HEK293T (cell line): ENCODE measurements around the gene POLR3E.

Experiments used
- CTCF ChIA-PET: fragments of 350-600 bp; formaldehyde crosslinking; extraction: SDS; loops from one replicate; lab custom pipeline; 2021; ENCODE audit warnings: antibody characterized with exemption, inconsistent platforms; lab: Yijun Ruan, JAX
- POLR2A ChIA-PET: fragments of 350-600 bp; formaldehyde crosslinking; extraction: SDS; loops from one replicate; lab custom pipeline; 2020; ENCODE audit warnings: antibody characterized with exemption, inconsistent platforms; lab: Yijun Ruan, JAX
- DNase-seq: peaks from one replicate; pipeline ENCODE4 v3.0.0; 2012; ENCODE audit warnings: mixed read lengths; ENCODE audit errors: extremely low spot score
- ARNT ChIP-seq: fragments of 450-650 bp; IDR thresholded peaks from 2 replicates; pipeline ENCODE4 v1.6.1; 2017; ENCODE audit warnings: mild to moderate bottlenecking
- BHLHE40 ChIP-seq: fragments of 450-650 bp; IDR thresholded peaks from 2 replicates; pipeline ENCODE4 v1.6.1; 2016; ENCODE audit warnings: mild to moderate bottlenecking, moderate library complexity, borderline replicate concordance
- CTBP1 ChIP-seq: fragments of 450-650 bp; IDR thresholded peaks from 2 replicates; pipeline ENCODE4 v1.6.1; 2016; ENCODE audit warnings: borderline replicate concordance
- ELF4 ChIP-seq: fragments of 450-650 bp; IDR thresholded peaks from 2 replicates; pipeline ENCODE4 v1.6.1; 2017; ENCODE audit warnings: antibody characterized with exemption
- FOXA1 ChIP-seq: fragments of 450-650 bp; IDR thresholded peaks from 2 replicates; pipeline ENCODE4 v1.6.1; 2016; ENCODE audit warnings: mild to moderate bottlenecking
- FOXK2 ChIP-seq: fragments of 450-650 bp; IDR thresholded peaks from 2 replicates; pipeline ENCODE4 v1.6.1; 2016; ENCODE audit warnings: mild to moderate bottlenecking
- FOXM1 ChIP-seq: fragments of 450-650 bp; IDR thresholded peaks from 2 replicates; pipeline ENCODE4 v1.6.1; 2017; ENCODE audit warnings: mild to moderate bottlenecking, borderline replicate concordance
- HDGF ChIP-seq: fragments of 450-650 bp; IDR thresholded peaks from 2 replicates; pipeline ENCODE4 v1.6.1; 2017; ENCODE audit warnings: antibody characterized with exemption, borderline replicate concordance
- L3MBTL2 ChIP-seq: fragments of 450-650 bp; conservative IDR thresholded peaks from 2 replicates; pipeline ENCODE4 v1.6.1; 2016; ENCODE audit warnings: mild to moderate bottlenecking
- LEF1 ChIP-seq: fragments of 450-650 bp; IDR thresholded peaks from 2 replicates; pipeline ENCODE4 v1.6.1; 2017; ENCODE audit warnings: mild to moderate bottlenecking, borderline replicate concordance
- NFRKB ChIP-seq: fragments of 450-650 bp; IDR thresholded peaks from 2 replicates; pipeline ENCODE4 v1.6.1; 2016; ENCODE audit warnings: mild to moderate bottlenecking, moderate library complexity
- PKNOX1 ChIP-seq: fragments of 450-650 bp; IDR thresholded peaks from 2 replicates; pipeline ENCODE4 v1.6.1; 2016
- SP1 ChIP-seq: fragments of 450-650 bp; IDR thresholded peaks from 2 replicates; pipeline ENCODE4 v1.6.1; 2017
- SUZ12 ChIP-seq: fragments of 450-650 bp; IDR thresholded peaks from 2 replicates; pipeline ENCODE4 v1.6.1; 2016; ENCODE audit warnings: mild to moderate bottlenecking
- TARDBP ChIP-seq: fragments of 450-650 bp; IDR thresholded peaks from 2 replicates; pipeline ENCODE4 v1.6.1; 2016
- ZNF384 ChIP-seq: fragments of 450-650 bp; IDR thresholded peaks from 2 replicates; pipeline ENCODE4 v1.6.1; 2016

The POLR3E gene

DNA sequence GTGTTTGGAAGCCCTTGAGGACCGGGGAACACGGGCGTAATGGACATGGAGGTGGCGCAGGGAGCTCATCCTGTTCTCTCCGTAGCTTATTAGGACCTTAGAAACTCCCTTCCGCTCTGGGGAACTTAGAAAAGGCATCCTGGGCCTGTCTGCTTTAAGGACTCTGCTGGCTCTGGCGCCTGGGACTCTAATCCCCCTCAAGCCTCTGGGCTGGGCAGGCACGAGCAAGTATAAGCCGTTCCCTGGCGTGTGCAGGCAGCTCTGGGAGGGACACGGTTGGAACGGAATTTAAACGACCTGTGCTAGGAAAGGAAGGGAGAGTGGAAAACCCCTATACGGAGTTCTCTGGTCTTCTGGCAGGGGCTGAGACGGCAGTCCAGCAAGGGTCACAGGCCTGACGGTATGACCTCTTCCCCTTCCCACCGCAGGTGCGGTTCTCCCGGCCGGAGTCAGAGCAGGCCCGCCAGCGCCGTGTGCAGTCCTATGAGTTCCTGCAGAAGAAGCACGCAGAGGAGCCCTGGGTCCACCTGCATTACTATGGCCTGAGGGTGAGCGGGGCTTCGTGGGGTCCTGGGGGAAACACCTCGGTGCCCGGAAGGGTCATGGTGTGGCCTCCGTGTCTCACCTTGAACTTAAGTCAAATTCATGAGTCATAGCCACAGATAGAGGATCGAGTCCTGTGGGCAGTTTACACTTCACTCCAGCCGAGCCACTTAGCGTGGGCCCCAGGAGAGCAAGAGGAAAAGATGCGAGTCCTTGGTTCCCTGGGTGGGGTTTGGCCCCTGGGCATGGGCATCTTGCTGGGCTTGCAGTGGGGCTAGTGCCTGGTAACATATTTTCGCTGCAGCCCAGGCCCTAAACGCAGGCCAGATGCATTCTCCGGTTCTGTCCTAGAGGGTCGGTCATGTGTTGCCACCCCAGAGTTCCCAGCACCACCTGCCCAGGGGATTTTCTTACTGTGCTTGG, 17.7 kb downstream of the POLR3E start:
- TF ChIP-seq PKNOX1 (no peak), TARDBP (no peak), HDGF (no peak)
- ChIA-PET CTCF (no interaction called here), POLR2A (interaction anchor here (0.9 kb wide), 1 partner anchor 109 kb away, joined by 3 read pairs; the partner anchor contains the start of gene EEF2K)
- DNase-seq = no peak

DNA sequence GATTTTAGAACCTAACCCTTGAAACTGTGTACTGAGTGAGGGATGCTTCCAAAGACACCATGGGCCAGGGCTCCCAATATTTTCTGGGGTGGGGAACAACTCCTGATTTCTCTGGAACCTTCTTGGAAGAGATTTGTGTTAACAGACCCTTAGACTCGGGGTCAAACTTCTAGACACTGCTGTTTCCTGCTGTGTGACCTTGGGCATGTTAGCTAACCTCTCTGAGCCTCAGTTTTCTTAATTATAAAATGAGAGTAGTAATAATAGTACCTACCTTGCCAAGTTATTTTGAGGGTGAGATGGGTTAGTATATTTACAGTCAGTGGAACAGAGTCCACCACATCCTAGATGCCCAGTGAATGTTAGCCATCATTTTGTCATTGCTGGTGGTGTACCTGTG, 18.8 kb downstream of the POLR3E start:
- ChIA-PET CTCF (no interaction called here), POLR2A (no interaction called here)
- TF ChIP-seq PKNOX1 (no peak), SP1 (no peak), NFRKB (no peak), SUZ12 (no peak), ZNF384 (no peak), FOXK2 (no peak), BHLHE40 (no peak), CTBP1 (no peak), TARDBP (no peak), L3MBTL2 (no peak), ARNT (no peak), FOXA1 (no peak), HDGF (no peak), ELF4 (no peak), LEF1 (no peak)
- no peak for DNase-seq

DNA sequence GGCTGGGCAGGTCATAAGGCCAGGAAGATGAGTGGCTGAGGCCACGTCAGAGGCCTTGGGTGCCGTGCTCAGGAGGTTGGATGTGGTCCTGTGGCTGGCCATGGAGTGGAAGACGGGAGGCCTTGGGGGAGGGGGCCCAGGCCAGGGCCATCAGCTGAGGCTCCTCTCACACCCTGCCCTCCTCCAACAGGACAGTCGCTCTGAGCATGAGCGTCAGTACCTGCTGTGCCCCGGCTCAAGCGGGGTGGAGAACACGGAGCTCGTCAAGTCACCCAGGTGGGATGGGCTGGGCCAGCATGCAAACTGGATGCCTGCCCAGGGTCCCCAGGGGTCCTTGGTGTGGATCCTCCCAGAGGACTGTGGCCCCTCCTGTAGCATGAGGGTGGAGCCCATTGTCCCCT, 19.2 kb downstream of the POLR3E start:
- no peak for DNase-seq
- ChIA-PET POLR2A (no interaction called here), CTCF (no interaction called here)
- TF ChIP-seq TARDBP (no peak), SUZ12 (no peak), SP1 (no peak), FOXK2 (no peak), PKNOX1 (no peak), BHLHE40 (no peak), FOXM1 (no peak), CTBP1 (no peak), L3MBTL2 (no peak), ELF4 (no peak), ZNF384 (no peak), HDGF (no peak), NFRKB (no peak), LEF1 (no peak), ARNT (no peak), FOXA1 (no peak)

DNA sequence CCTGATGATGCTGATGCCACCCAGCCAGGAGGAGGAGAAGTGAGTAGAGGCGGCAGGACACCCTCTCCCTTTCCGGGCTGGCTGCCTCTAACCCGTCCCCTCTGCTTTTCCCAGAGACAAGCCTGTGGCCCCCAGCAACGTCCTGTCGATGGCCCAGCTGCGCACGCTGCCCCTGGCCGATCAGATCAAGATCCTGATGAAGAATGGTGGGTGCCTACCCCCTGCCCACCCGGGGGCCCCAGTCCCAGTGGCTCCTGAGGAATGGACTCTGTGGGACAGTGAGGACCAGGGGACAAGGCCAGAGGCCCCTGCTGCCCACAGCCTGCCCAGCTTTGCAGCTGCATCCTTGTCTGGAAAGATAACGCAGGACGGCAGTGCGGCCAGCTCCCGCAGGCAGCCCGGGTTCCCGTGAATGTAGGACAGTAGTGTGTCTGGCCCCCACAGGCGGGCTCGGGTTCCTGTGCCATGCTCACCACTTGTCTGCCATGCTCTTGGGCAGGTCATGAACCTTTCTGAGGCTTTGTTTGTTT, 19.9 kb downstream of the POLR3E start:
- POLR2A ChIA-PET = no interaction called here
- no peak for DNase-seq
- CTCF ChIA-PET = no interaction called here
- TF ChIP-seq LEF1 (no peak), ELF4 (no peak), ZNF384 (no peak), L3MBTL2 (no peak), BHLHE40 (no peak), FOXK2 (no peak), SP1 (no peak), HDGF (no peak), SUZ12 (no peak), CTBP1 (no peak), NFRKB (no peak)

- POLR2A ChIA-PET = no interaction called here
- DNase-seq = no peak
- TF ChIP-seq ZNF384 = no peak
- no peak for TF ChIP-seq HDGF
- no peak for TF ChIP-seq TARDBP
- no peak for TF ChIP-seq FOXM1
- TF ChIP-seq ARNT = no peak
- no peak for TF ChIP-seq BHLHE40
- no peak for TF ChIP-seq CTBP1
- TF ChIP-seq NFRKB = no peak
- TF ChIP-seq FOXK2 = no peak
- CTCF ChIA-PET = interaction anchor here (0.6 to 0.7 kb wide), 4 partner anchors 32 to 1141 kb away, joined by 3 to 4 read pairs (median 3); no protein-coding TSS in a partner anchor
Observed at GRCh38 chr16:22317625-22318024, 20.4 kb downstream of the POLR3E start.
